K562 (cell line): ENCODE measurements around the gene ZNF473. TPM values are rescaled to one million over a fixed set of nuclear protein-coding genes. Genes with fewer than 3 reads are reported as not detected.

Source experiments
- CREB3 ChIP-seq: fragments of 450-650 bp; conservative IDR thresholded peaks from 2 replicates; pipeline ENCODE4 v1.6.1; 2016; ENCODE audit warnings: missing genetic modification characterization, low read depth, mild to moderate bottlenecking, missing compliant biosample characterization, moderate library complexity
- CREB3L1 ChIP-seq: fragments of 450-650 bp; IDR thresholded peaks from 2 replicates; pipeline ENCODE4 v1.6.1; 2014; ENCODE audit warnings: low read depth, mild to moderate bottlenecking, moderate library complexity, borderline replicate concordance
- CREBBP ChIP-seq: IDR thresholded peaks from one replicate; pipeline ENCODE4 v1.6.1; 2012; ENCODE audit warnings: low read depth, mild to moderate bottlenecking, control low read depth, inconsistent platforms, low read length
- ELF2 ChIP-seq: fragments of 250-450 bp; sonication (Bioruptor Pico); IDR thresholded peaks from 2 replicates; pipeline ENCODE4 v1.5.0; 2021; ENCODE audit warnings: mild to moderate bottlenecking
- HMGXB4 ChIP-seq: sonication (generic); formaldehyde crosslinking; IDR thresholded peaks from 2 replicates; pipeline ENCODE4 v1.8.1; 2023; ENCODE audit warnings: mild to moderate bottlenecking, missing genetic modification reagents
- MITF ChIP-seq: IDR thresholded peaks from 2 replicates; pipeline ENCODE4 v1.6.1; 2014; ENCODE audit warnings: antibody characterized with exemption
- TSHZ1 ChIP-seq: fragments of 250-450 bp; sonication (Bioruptor Pico); IDR thresholded peaks from 2 replicates; pipeline ENCODE4 v1.4.0; 2020; ENCODE audit warnings: mild to moderate bottlenecking, moderate library complexity
- XRCC3 ChIP-seq: fragments of 450-650 bp; IDR thresholded peaks from 2 replicates; pipeline ENCODE4 v1.6.1; 2017; ENCODE audit warnings: mild to moderate bottlenecking, moderate library complexity
- ZFP30 ChIP-seq: fragments of 250-450 bp; sonication (Bioruptor Pico); IDR thresholded peaks from 2 replicates; pipeline ENCODE4 v1.8.0; 2022; ENCODE audit warnings: moderate library complexity, mild to moderate bottlenecking, inconsistent platforms, borderline replicate concordance
- ZKSCAN3 ChIP-seq: fragments of 250-450 bp; sonication (Bioruptor Pico); IDR thresholded peaks from 2 replicates; pipeline ENCODE4 v1.4.0; 2020
- ZNF212 ChIP-seq: fragments of 450-650 bp; formaldehyde crosslinking; IDR thresholded peaks from 2 replicates; pipeline ENCODE4 v1.4.0; 2020; ENCODE audit warnings: mild to moderate bottlenecking
- ZNF445 ChIP-seq: fragments of 250-450 bp; sonication (Bioruptor Pico); IDR thresholded peaks from 2 replicates; pipeline ENCODE4 v1.4.0; 2020; ENCODE audit warnings: low read depth, mild to moderate bottlenecking, moderate library complexity
- ZNF518B ChIP-seq: fragments of 250-450 bp; sonication (Bioruptor Pico); IDR thresholded peaks from 2 replicates; pipeline ENCODE4 v1.5.0; 2021; ENCODE audit warnings: mild to moderate bottlenecking, moderate library complexity
- ZNF695 ChIP-seq: fragments of 450-650 bp; formaldehyde crosslinking; IDR thresholded peaks from 2 replicates; pipeline ENCODE4 v1.4.0; 2020; ENCODE audit warnings: mild to moderate bottlenecking, moderate library complexity
- ZNF830 ChIP-seq: fragments of 250-450 bp; sonication (Bioruptor Pico); IDR thresholded peaks from 2 replicates; pipeline ENCODE4 v1.5.0; 2021; ENCODE audit warnings: mild to moderate bottlenecking
- polyA plus RNA-seq, 8 experiments: library from polyadenylated mRNA; depleted of rRNA in 4 of 8; stranded (reverse) in 5 of 8; unstranded in 3 of 8; fragments of >200 nt; fragmentation: Nextera tagmentation in 2 of 8; fragmentation: Illumina TruSeq in 1 of 8; extraction: Ambion mirVana in 2 of 8; extraction: Trizol in 1 of 8; gene quantifications; 2 replicates each; pipeline versions ENCODE4 v1.2.1 to v1.2.3, GENCODE V29; 2011 to 2014; ENCODE audit warnings: inconsistent platforms in 1 of 8, missing spikeins in 1 of 8
- total RNA-seq, 7 experiments: library from RNA; depleted of rRNA in 6 of 7; stranded (reverse); fragments of >200 nt in 6 of 7; fragmentation: Illumina TruSeq in 2 of 7; extraction: Trizol in 2 of 7; gene quantifications; 2 replicates each; pipeline versions ENCODE4 v1.2.1 to v1.2.3, GENCODE V29; 2011 to 2021; ENCODE audit warnings: low replicate concordance in 1 of 7

Gene ZNF473
- total and polyA plus RNA-seq, 9 of the 15 experiments (the other 6 are each of a cell fraction or from before 2014, with no cell fraction given): 8.2 to 34.0 (median 28.5) TPM

- TF ChIP-seq CREB3L1 (peak; percentile 89), ZNF830 (no peak), ZKSCAN3 (CRISPR knock-in tag) (no peak), XRCC3 (no peak), CREBBP (no peak), HMGXB4 (peak; percentile 100), ZNF212 (CRISPR knock-in tag) (peak; percentile 77; the same call in 1 of the 2 replicates), MITF (no peak), CREB3 (tag) (peak; percentile 99), TSHZ1 (CRISPR knock-in tag) (peak; percentile 72; the same call in 1 of the 2 replicates), ZNF695 (CRISPR knock-in tag) (peak; percentile 75; the same call in 1 of the 2 replicates), ZFP30 (CRISPR knock-in tag) (no peak), ZNF445 (no peak; the same call in 1 of the 2 replicates), ELF2 (CRISPR knock-in tag) (peak; percentile 80), ZNF518B (no peak)
Measured at GRCh38 chr19:49987159-49987698, 38.6 kb upstream of the ZNF473 start (continued).
